HL-60 (cell line): ENCODE results near the gene SHROOM3.

Experiments
- GABPA ChIP-seq: IDR thresholded peaks from 2 replicates; pipeline ENCODE4 v1.6.1; 2012; ENCODE audit warnings: low read depth
- TF ChIP-seq, protein P1 (sequence below): IDR thresholded peaks from 2 replicates; pipeline ENCODE4 v1.6.1; 2012; ENCODE audit warnings: low read depth; ENCODE audit not compliant: insufficient replicate concordance
- TF ChIP-seq, protein P2 (sequence below): IDR thresholded peaks from one replicate; pipeline ENCODE4 v1.5.1; 2011; ENCODE audit warnings: low read length, control low read depth, inconsistent platforms; ENCODE audit not compliant: insufficient read depth

DNA sequence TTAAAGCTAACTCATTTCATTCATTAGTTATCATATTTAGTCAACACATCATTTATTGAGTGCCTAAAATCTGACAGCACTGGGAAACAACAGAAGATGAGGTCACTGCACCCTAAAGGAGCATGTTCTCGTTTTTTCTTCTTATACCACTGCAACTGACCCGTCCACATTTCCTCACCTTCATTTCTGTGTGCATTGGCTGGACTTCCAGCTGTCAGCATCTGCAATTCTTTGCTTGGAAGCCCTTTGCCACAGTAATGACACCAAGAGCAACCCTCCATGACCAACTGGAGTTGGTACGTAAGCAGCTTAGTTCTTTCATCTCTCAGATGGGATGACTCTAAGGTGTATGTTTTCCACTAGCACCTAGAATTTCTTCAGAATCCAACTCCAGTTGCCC, 13.2 kb downstream of the SHROOM3 start:
- TF ChIP-seq, protein P1, sequence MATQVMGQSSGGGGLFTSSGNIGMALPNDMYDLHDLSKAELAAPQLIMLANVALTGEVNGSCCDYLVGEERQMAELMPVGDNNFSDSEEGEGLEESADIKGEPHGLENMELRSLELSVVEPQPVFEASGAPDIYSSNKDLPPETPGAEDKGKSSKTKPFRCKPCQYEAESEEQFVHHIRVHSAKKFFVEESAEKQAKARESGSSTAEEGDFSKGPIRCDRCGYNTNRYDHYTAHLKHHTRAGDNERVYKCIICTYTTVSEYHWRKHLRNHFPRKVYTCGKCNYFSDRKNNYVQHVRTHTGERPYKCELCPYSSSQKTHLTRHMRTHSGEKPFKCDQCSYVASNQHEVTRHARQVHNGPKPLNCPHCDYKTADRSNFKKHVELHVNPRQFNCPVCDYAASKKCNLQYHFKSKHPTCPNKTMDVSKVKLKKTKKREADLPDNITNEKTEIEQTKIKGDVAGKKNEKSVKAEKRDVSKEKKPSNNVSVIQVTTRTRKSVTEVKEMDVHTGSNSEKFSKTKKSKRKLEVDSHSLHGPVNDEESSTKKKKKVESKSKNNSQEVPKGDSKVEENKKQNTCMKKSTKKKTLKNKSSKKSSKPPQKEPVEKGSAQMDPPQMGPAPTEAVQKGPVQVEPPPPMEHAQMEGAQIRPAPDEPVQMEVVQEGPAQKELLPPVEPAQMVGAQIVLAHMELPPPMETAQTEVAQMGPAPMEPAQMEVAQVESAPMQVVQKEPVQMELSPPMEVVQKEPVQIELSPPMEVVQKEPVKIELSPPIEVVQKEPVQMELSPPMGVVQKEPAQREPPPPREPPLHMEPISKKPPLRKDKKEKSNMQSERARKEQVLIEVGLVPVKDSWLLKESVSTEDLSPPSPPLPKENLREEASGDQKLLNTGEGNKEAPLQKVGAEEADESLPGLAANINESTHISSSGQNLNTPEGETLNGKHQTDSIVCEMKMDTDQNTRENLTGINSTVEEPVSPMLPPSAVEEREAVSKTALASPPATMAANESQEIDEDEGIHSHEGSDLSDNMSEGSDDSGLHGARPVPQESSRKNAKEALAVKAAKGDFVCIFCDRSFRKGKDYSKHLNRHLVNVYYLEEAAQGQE: no peak
- TF ChIP-seq GABPA: no peak
- TF ChIP-seq, protein P2, sequence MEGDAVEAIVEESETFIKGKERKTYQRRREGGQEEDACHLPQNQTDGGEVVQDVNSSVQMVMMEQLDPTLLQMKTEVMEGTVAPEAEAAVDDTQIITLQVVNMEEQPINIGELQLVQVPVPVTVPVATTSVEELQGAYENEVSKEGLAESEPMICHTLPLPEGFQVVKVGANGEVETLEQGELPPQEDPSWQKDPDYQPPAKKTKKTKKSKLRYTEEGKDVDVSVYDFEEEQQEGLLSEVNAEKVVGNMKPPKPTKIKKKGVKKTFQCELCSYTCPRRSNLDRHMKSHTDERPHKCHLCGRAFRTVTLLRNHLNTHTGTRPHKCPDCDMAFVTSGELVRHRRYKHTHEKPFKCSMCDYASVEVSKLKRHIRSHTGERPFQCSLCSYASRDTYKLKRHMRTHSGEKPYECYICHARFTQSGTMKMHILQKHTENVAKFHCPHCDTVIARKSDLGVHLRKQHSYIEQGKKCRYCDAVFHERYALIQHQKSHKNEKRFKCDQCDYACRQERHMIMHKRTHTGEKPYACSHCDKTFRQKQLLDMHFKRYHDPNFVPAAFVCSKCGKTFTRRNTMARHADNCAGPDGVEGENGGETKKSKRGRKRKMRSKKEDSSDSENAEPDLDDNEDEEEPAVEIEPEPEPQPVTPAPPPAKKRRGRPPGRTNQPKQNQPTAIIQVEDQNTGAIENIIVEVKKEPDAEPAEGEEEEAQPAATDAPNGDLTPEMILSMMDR: no peak
